Measurements from ENCODE around the gene THSD4.

The THSD4 gene

GRCh38 chr15:71591057-71591456 is 475.8 kb downstream of the THSD4 start:
- no peak for DNase-seq (ENCODE audit: low spot score)

- DNase-seq (ENCODE audit: low spot score): no peak
Observed at GRCh38 chr15:71592203-71592602, 476.9 kb downstream of the THSD4 start.

- DNase-seq (ENCODE audit: low spot score): no peak
Observed at GRCh38 chr15:71595846-71596553, 480.7 kb downstream of the THSD4 start.

GRCh38 chr15:71596672-71597071 is 481.4 kb downstream of the THSD4 start:
- DNase-seq (ENCODE audit: low spot score): no peak

GRCh38 chr15:71597126-71597525 is 481.9 kb downstream of the THSD4 start:
- DNase-seq (ENCODE audit: low spot score): no peak

- DNase-seq (ENCODE audit: low spot score): no peak
Observed at GRCh38 chr15:71597637-71598036, 482.4 kb downstream of the THSD4 start.

GRCh38 chr15:71598741-71599140 is 483.5 kb downstream of the THSD4 start:
- no peak for DNase-seq (ENCODE audit: low spot score)

- no peak for DNase-seq (ENCODE audit: low spot score)
Observed at GRCh38 chr15:71599418-71600151, 484.3 kb downstream of the THSD4 start.

- DNase-seq (ENCODE audit: low spot score): no peak
Observed at GRCh38 chr15:71600237-71600636, 485.0 kb downstream of the THSD4 start.

- no peak for DNase-seq (ENCODE audit: low spot score)
Observed at GRCh38 chr15:71601038-71601834, 486.0 kb downstream of the THSD4 start.

- no peak for DNase-seq (ENCODE audit: low spot score)
Observed at GRCh38 chr15:71603379-71603778, 488.1 kb downstream of the THSD4 start.

- DNase-seq (ENCODE audit: low spot score): no peak
Observed at GRCh38 chr15:71607383-71607782, 492.1 kb downstream of the THSD4 start.

GRCh38 chr15:71610728-71611552 is 495.7 kb downstream of the THSD4 start:
- DNase-seq (ENCODE audit: low spot score): no peak

GRCh38 chr15:71611553-71612396 is 496.5 kb downstream of the THSD4 start:
- DNase-seq (ENCODE audit: low spot score): no peak

GRCh38 chr15:71612397-71612722 is 497.1 kb downstream of the THSD4 start:
- peak; percentile 69 for DNase-seq (ENCODE audit: low spot score)

- no peak for DNase-seq (ENCODE audit: low spot score)
Observed at GRCh38 chr15:71612869-71613268, 497.6 kb downstream of the THSD4 start.

- no peak for DNase-seq (ENCODE audit: low spot score)
Observed at GRCh38 chr15:71623111-71623510, 507.8 kb downstream of the THSD4 start.

GRCh38 chr15:71626596-71627088 is 511.4 kb downstream of the THSD4 start:
- no peak for DNase-seq (ENCODE audit: low spot score)

- DNase-seq (ENCODE audit: low spot score): no peak
Observed at GRCh38 chr15:71627188-71627587, 511.9 kb downstream of the THSD4 start.

GRCh38 chr15:71627604-71628003 is 512.3 kb downstream of the THSD4 start:
- DNase-seq (ENCODE audit: low spot score): no peak

All from left forelimb (tissue), 1 donor.